Activated CD8-positive, alpha-beta T cell treated with anti-CD3 and anti-CD28 coated beads for 36 hours (primary cell): Measurements from ENCODE around the gene SLC1A4. TPM values are rescaled to one million over a fixed set of nuclear protein-coding genes. Genes with fewer than 3 reads are reported as not detected.
A peak's percentile ranks its signal among the peaks of the same experiment; 100 is the strongest.

Source experiments
- ATAC-seq: fragments of 200-7000 bp; cut with Tn5 transposase; one replicate; pipeline ENCODE4 v1.10.0; 2021; ENCODE audit warnings: mild to moderate bottlenecking, moderate library complexity
- CTCF ChIA-PET: fragments of 350-600 bp; sonication (Branson Sonifier 250); formaldehyde crosslinking; loops from one replicate; lab custom pipeline; 2021; ENCODE audit warnings: antibody characterized with exemption; lab: Charles Lee
- POLR2A ChIA-PET: fragments of 350-600 bp; sonication (Branson Sonifier 250); formaldehyde crosslinking; loops from one replicate; lab custom pipeline; 2021; ENCODE audit warnings: antibody characterized with exemption; lab: Charles Lee
- DNase-seq: peaks from one replicate; pipeline ENCODE4 v3.0.0-alpha.2; 2020
- H3K27ac Mint-ChIP-seq: one replicate; pipeline ENCODE4 v1.8.0; 2021; ENCODE audit warnings: mild to moderate bottlenecking, mixed read lengths
- H3K27me3 Mint-ChIP-seq: one replicate; pipeline ENCODE4 v1.8.0; 2021; ENCODE audit warnings: mixed read lengths
- H3K36me3 Mint-ChIP-seq: one replicate; pipeline ENCODE4 v1.8.0; 2021; ENCODE audit warnings: low read depth, mixed read lengths
- H3K4me1 Mint-ChIP-seq: one replicate; pipeline ENCODE4 v1.8.0; 2021; ENCODE audit warnings: low read depth, mixed read lengths
- H3K4me3 Mint-ChIP-seq: one replicate; pipeline ENCODE4 v1.8.0; 2021; ENCODE audit warnings: mild to moderate bottlenecking, moderate library complexity, mixed read lengths
- H3K9me3 Mint-ChIP-seq: one replicate; pipeline ENCODE4 v1.8.0; 2021; ENCODE audit warnings: mixed read lengths
- CTCF ChIP-seq: fragments of 200-600 bp; IDR thresholded peaks from one replicate; pipeline ENCODE4 v1.8.0; 2022; ENCODE audit warnings: antibody characterized with exemption, mild to moderate bottlenecking
- intact Hi-C: fragments of 100-400 bp; cut with micrococcal nuclease; formaldehyde crosslinking; loops from one replicate; pipeline ENCODE4 v1.10.0; 2022
- total RNA-seq, 2 experiments: library from RNA; stranded (reverse); gene quantifications; one replicate each; pipeline ENCODE4 v1.2.3, GENCODE V29; 2021

SLC1A4 gene
- total RNA-seq, 2 experiments from 2014 or later, result 14.6 to 14.9 TPM

GRCh38 chr2:65053199-65053598, 64.0 kb downstream of the SLC1A4 start:
- intact Hi-C loops, result loop anchor here (10.0 kb wide), 1 partner anchor 502 kb away; no protein-coding TSS in a partner anchor
- Mint-ChIP-seq H3K27me3 (no peaks in the 10 kb centered on the region), H3K4me1 (peaks cover 43% of the 10 kb centered on the region), H3K27ac (no peak overlapping the region), H3K9me3 (peaks cover 4% of the 10 kb centered on the region), H3K36me3 (peaks cover 1% of the 10 kb centered on the region), H3K4me3 (no peak overlapping the region)
- ATAC-seq, result peak; percentile 11
- TF ChIP-seq CTCF, result no peak
- ChIA-PET POLR2A (interaction anchor here (0.6 to 1.3 kb wide), 6 partner anchors 12 to 175 kb away, joined by 3 read pairs; partner anchors contain the start of gene ACTR2), CTCF (interaction anchor here (0.9 to 4.1 kb wide), 2 partner anchors 12 to 107 kb away, joined by 3 to 37 read pairs; no protein-coding TSS in a partner anchor)
- DNase-seq, result peak; percentile 75

DNA sequence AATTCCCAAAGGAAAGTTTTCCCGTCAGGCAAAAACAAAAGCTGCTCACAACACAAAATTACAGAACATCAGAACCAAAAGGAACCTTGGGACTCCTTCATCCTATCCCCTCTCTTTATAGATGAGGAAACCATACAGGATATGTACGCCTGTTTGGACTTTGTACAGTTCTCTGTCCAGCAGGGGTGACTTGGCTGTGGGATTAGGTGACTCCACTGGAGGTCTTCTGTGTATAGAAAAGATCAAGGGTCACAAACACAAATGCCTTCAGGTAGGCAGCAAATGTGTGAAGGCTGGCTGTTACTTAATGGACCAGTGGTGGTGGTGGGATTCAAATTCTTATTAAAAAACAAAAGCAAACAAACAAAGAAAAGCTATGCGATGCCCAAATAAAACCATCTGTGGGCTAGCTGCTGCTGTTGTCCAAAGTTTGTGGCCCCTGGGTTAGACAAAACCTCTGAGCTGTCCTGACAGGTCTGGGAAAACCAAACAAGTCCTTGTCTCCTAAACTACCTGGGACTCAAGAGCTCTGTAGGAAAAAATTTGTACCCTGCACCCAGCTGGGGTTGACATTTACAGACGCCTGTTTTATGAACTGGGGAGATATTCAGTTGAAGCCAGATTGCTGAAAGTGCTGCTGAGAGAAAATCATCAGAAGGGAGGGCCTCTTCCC, 65.7 kb downstream of the SLC1A4 start:
- no peaks in the 10 kb centered on the region for H3K9me3 Mint-ChIP-seq
- no peaks in the 10 kb centered on the region for H3K27me3 Mint-ChIP-seq
- no peak for TF ChIP-seq CTCF
- H3K4me1 Mint-ChIP-seq, result peaks cover 49% of the 10 kb centered on the region
- intact Hi-C loops, result loop anchor here (10.0 kb wide), 1 partner anchor 500 kb away; no protein-coding TSS in a partner anchor
- ChIA-PET POLR2A (interaction anchor here (1.0 to 1.7 kb wide), 4 partner anchors 8 to 74 kb away, joined by 3 to 5 read pairs (median 3); partner anchors contain the start of gene SLC1A4), CTCF (interaction anchor here (1.0 to 4.1 kb wide), 9 partner anchors 10 to 139 kb away, joined by 3 to 37 read pairs (median 7); no protein-coding TSS in a partner anchor)
- DNase-seq (no peak), ATAC-seq (no peak)
- H3K4me3 Mint-ChIP-seq, result peak overlapping the region; percentile 92
- H3K27ac Mint-ChIP-seq, result no peak overlapping the region
- H3K36me3 Mint-ChIP-seq, result no peaks in the 10 kb centered on the region

GRCh38 chr2:65055422-65056214, 66.4 kb downstream of the SLC1A4 start:
- peak; percentile 76 for DNase-seq
- peak overlapping the region; percentile 84 for H3K27ac Mint-ChIP-seq

More at GRCh38 chr2:65055422-65056214, 66.4 kb downstream of the SLC1A4 start:
- H3K36me3 Mint-ChIP-seq, result no peaks in the 10 kb centered on the region
- H3K9me3 Mint-ChIP-seq, result no peaks in the 10 kb centered on the region
- ChIA-PET POLR2A (interaction anchor here (1.0 to 1.7 kb wide), 4 partner anchors 8 to 376 kb away, joined by 3 to 5 read pairs (median 3); partner anchors contain the start of gene SLC1A4), CTCF (interaction anchor here (0.9 to 4.1 kb wide), 13 partner anchors 9 to 156 kb away, joined by 3 to 37 read pairs (median 4); partner anchors contain the start of gene RAB1A)
- peaks cover 49% of the 10 kb centered on the region for H3K4me1 Mint-ChIP-seq
- H3K27me3 Mint-ChIP-seq, result no peaks in the 10 kb centered on the region
- TF ChIP-seq CTCF, result no peak
- ATAC-seq, result peak; percentile 35
- intact Hi-C loops, result loop anchor here (10.0 kb wide), 1 partner anchor 499 kb away; no protein-coding TSS in a partner anchor
- H3K4me3 Mint-ChIP-seq, result peak overlapping the region; percentile 92
